Measurements from ENCODE around the gene DUSP23.

DUSP23 gene

GRCh38 chr1:159756397-159756796 is 24.4 kb upstream of the DUSP23 start:
- H3K27me3 Mint-ChIP-seq (ENCODE audit: low read depth, poor library complexity), result peaks cover 12% of the 10 kb centered on the region

DNA sequence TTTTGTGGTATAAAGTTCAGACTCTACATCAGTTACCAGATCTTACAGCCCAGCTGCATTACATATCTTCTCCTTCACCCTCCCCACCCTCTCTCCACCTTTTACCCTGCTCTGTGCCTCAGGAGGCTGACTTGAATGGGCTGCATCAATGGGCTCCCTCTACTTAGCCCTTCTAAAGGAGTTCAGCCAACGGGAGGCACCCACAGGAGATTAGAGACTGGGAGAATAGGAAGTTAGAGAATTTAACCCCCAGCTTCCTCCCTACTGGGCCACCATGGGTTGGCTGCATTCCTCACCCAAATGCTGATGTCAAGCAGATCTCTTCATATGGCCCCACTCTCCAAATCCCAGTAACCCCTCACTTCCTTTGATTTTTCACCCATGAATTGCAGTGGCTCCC is 17.1 kb upstream of the DUSP23 start:
- Mint-ChIP-seq H3K9me3 (no peaks in the 10 kb centered on the region), H3K27me3 (ENCODE audit: low read depth, poor library complexity) (peaks cover 2% of the 10 kb centered on the region), H3K36me3 (ENCODE audit: low read depth) (no peaks in the 10 kb centered on the region), H3K4me3 (no peak overlapping the region), H3K27ac (no peak overlapping the region), H3K4me1 (no peaks in the 10 kb centered on the region)
- TF ChIP-seq, protein P1, sequence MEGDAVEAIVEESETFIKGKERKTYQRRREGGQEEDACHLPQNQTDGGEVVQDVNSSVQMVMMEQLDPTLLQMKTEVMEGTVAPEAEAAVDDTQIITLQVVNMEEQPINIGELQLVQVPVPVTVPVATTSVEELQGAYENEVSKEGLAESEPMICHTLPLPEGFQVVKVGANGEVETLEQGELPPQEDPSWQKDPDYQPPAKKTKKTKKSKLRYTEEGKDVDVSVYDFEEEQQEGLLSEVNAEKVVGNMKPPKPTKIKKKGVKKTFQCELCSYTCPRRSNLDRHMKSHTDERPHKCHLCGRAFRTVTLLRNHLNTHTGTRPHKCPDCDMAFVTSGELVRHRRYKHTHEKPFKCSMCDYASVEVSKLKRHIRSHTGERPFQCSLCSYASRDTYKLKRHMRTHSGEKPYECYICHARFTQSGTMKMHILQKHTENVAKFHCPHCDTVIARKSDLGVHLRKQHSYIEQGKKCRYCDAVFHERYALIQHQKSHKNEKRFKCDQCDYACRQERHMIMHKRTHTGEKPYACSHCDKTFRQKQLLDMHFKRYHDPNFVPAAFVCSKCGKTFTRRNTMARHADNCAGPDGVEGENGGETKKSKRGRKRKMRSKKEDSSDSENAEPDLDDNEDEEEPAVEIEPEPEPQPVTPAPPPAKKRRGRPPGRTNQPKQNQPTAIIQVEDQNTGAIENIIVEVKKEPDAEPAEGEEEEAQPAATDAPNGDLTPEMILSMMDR (IDR thresholded peaks at IDR 0.05), result no peak
- no peak for DNase-seq

More at GRCh38 chr1:159756397-159756796, 24.4 kb upstream of the DUSP23 start:
- Mint-ChIP-seq H3K4me1 (no peaks in the 10 kb centered on the region), H3K4me3 (no peak overlapping the region), H3K36me3 (ENCODE audit: low read depth) (no peaks in the 10 kb centered on the region), H3K27ac (no peak overlapping the region), H3K9me3 (no peaks in the 10 kb centered on the region)
- TF ChIP-seq, protein P1 (IDR thresholded peaks at IDR 0.05), result no peak
- no peak for DNase-seq

GRCh38 chr1:159765806-159766205 is 15.0 kb upstream of the DUSP23 start:
- Mint-ChIP-seq H3K27me3 (ENCODE audit: low read depth, poor library complexity) (peaks cover 2% of the 10 kb centered on the region), H3K4me3 (no peak overlapping the region), H3K9me3 (no peaks in the 10 kb centered on the region), H3K36me3 (ENCODE audit: low read depth) (no peaks in the 10 kb centered on the region), H3K4me1 (no peaks in the 10 kb centered on the region), H3K27ac (no peak overlapping the region)
- TF ChIP-seq, protein P1 (IDR thresholded peaks at IDR 0.05), result no peak
- no peak for DNase-seq

DNA sequence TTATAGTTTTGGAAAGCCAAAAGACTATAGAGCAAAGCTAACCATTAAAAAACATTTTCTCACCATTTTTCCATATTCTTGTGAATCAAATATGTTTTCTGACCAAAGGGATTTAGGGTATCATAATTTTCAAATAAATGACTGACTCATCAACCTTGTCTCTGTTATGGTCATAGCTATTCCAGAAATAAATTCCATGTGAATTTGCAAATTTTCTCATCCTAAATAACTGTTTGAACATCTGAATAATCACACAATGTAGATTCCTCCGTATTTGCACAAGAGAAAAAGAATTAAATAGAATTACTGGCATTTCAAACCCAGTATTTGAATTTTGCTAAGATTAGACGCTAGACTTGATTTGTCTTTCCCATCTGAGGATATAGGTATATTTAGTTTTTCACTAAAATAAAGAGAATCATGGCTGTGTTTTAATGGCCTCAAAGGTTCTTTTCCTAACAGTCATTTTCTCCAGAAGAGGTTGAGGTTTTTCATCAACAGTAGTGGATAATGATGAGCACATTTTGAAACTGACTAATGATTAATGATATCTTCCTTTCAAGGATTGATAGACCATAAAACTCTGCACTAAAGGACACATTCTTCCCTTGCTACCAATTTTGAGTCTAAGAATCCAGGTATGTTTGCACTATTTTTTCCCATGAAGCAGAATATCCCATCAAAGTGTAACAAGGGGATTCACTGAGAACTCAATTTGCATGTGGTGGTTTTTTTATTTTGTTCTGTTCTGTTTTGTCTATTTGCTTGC is 9.5 kb upstream of the DUSP23 start:
- no peaks in the 10 kb centered on the region for H3K9me3 Mint-ChIP-seq
- TF ChIP-seq, protein P1 (IDR thresholded peaks at IDR 0.05), result no peak
- H3K27ac Mint-ChIP-seq, result no peak overlapping the region
- no peak overlapping the region for H3K4me3 Mint-ChIP-seq
- H3K4me1 Mint-ChIP-seq, result no peaks in the 10 kb centered on the region
- no peaks in the 10 kb centered on the region for H3K36me3 Mint-ChIP-seq (ENCODE audit: low read depth)
- peaks cover 11% of the 10 kb centered on the region for H3K27me3 Mint-ChIP-seq (ENCODE audit: low read depth, poor library complexity)
- no peak for DNase-seq

DNA sequence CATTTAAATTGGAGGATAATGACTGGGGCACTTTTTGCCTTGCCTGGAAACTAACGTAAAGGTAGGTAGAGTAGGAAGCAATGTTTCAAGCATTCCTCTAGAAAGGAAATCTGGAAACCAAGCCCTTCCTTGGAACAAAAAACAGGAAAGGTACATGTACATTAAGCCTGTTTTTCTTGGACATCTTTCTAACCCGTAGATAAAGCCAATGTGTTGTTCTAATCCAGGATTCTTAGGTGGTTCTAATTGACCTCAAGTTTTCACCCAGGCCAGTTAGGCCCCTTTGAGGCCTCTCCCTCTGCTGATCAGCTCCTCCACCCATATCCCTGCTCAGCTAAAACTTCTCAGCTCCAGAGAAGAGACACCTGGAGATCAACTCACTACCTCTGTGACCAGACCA is 6.3 kb upstream of the DUSP23 start:
- Mint-ChIP-seq H3K27ac (no peak overlapping the region), H3K4me3 (no peak overlapping the region), H3K9me3 (no peaks in the 10 kb centered on the region), H3K27me3 (ENCODE audit: low read depth, poor library complexity) (peaks cover 17% of the 10 kb centered on the region), H3K36me3 (ENCODE audit: low read depth) (no peaks in the 10 kb centered on the region), H3K4me1 (peaks cover 7% of the 10 kb centered on the region)
- TF ChIP-seq, protein P1 (IDR thresholded peaks at IDR 0.05), result no peak
- DNase-seq, result no peak

DNA sequence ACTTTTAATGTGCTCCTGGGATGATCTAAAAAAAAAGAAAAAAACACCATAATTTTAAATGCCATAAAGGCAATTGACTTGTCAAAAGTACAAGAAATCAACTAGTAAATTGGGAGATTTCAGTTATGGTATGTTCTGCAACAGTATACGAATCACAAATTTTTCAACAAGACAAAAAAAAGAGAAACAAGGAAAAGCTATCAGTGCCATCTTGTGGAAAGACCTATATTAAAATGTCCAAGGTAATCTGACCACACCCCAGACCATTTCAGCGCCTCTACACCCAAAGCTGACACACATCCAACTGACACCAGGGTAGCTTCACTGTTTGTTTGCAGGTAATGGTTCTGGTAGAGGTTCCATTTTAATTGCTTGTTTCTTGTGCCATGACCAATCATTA is 5.0 kb upstream of the DUSP23 start:
- TF ChIP-seq, protein P1 (IDR thresholded peaks at IDR 0.05), result no peak
- no peak for DNase-seq
- H3K36me3 Mint-ChIP-seq (ENCODE audit: low read depth), result no peaks in the 10 kb centered on the region
- H3K9me3 Mint-ChIP-seq, result no peaks in the 10 kb centered on the region
- H3K27me3 Mint-ChIP-seq (ENCODE audit: low read depth, poor library complexity), result peaks cover 17% of the 10 kb centered on the region
- H3K4me1 Mint-ChIP-seq, result peaks cover 11% of the 10 kb centered on the region
- no peak overlapping the region for H3K27ac Mint-ChIP-seq
- H3K4me3 Mint-ChIP-seq, result no peak overlapping the region

Measured in nephron progenitor cell (in vitro differentiated cells).